ENCODE results near the gene UBE2R2. TPM values are rescaled to one million over a fixed set of nuclear protein-coding genes. Genes with fewer than 3 reads are reported as not detected.
"Not testable (repeated sequence)": the region's sequence is repeated elsewhere in the genome, so short reads cannot be mapped to it uniquely, and the experiment has no call there.

The UBE2R2 gene
- total RNA-seq, 2 experiments from 2014 or later, result 46.7 to 47.4 TPM

DNA sequence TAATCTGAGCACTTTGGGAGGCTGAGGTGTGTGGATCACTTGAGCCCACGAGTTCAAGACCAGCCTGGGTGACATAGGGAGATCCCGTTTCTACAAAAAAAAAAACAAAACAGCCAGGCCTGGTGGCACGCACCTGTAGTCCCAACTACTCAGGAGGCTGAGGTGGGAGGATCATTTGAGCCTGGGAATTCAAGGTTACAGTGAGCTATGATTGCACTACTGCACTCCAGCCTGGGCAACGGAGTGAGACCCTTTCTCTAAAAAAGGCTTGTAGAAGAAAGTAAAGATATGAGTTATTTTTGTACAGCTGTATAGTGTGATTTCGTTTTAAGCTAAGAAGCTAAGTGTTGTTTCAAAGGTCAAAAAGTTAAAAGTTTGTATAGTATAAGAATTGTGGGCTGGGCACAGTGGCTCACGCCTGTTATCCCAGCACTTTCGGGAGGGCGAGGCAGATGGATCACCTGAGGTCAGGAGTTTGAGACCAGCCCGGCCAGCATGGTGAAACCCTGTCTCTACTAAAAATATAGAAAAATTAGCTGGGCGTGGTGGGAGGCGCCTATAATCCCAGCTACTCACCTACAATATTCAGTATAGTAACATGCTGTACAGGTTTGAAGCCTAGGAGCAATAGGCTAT lies 18.8 kb downstream of the UBE2R2 start:
- Mint-ChIP-seq H3K27me3 (no peaks in the 10 kb centered on the region), H3K4me1 (ENCODE audit: low read depth) (peaks cover 39% of the 10 kb centered on the region), H3K36me3 (ENCODE audit: low read depth) (peaks cover 16% of the 10 kb centered on the region), H3K9me3 (no peaks in the 10 kb centered on the region), H3K27ac (peak overlapping the region; percentile 25), H3K4me3 (no peak overlapping the region)
- intact Hi-C loops (cut with micrococcal nuclease), result no loop called here
- POLR2A ChIA-PET, result interaction anchor here (1.0 to 1.6 kb wide), 2 partner anchors 12 to 18 kb away, joined by 3 to 8 read pairs; no protein-coding TSS in a partner anchor
- CTCF ChIA-PET, result interaction anchor here (1.0 to 1.2 kb wide), 4 partner anchors 15 to 22 kb away, joined by 3 to 4 read pairs (median 3); no protein-coding TSS in a partner anchor
- DNase-seq, result no peak
- TF ChIP-seq, protein P1, sequence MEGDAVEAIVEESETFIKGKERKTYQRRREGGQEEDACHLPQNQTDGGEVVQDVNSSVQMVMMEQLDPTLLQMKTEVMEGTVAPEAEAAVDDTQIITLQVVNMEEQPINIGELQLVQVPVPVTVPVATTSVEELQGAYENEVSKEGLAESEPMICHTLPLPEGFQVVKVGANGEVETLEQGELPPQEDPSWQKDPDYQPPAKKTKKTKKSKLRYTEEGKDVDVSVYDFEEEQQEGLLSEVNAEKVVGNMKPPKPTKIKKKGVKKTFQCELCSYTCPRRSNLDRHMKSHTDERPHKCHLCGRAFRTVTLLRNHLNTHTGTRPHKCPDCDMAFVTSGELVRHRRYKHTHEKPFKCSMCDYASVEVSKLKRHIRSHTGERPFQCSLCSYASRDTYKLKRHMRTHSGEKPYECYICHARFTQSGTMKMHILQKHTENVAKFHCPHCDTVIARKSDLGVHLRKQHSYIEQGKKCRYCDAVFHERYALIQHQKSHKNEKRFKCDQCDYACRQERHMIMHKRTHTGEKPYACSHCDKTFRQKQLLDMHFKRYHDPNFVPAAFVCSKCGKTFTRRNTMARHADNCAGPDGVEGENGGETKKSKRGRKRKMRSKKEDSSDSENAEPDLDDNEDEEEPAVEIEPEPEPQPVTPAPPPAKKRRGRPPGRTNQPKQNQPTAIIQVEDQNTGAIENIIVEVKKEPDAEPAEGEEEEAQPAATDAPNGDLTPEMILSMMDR (IDR thresholded peaks at IDR 0.05), result no peak
- peak; percentile 14 for ATAC-seq

DNA sequence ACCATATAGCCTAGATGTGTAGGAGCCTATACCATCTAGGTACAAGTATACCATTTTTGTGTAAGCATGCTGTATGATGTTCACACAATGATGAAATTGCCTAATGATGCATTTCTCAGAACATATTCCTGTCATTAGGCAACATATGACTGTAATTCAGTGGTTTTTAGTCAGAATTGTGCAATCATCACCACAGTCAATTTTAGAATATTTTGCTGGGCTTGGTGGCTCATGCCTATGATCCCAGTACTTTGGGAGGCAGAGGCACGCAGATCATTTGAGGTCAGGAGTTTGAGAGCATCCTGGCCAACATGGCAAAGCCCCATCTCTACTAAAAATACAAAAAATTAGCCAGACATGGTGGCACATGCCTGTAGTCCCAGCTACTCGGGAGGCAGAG lies 19.3 kb downstream of the UBE2R2 start:
- H3K9me3 Mint-ChIP-seq; H3K27ac Mint-ChIP-seq; H3K27me3 Mint-ChIP-seq; intact Hi-C loops (cut with micrococcal nuclease); H3K4me3 Mint-ChIP-seq; DNase-seq: not testable (repeated sequence)
- CTCF ChIA-PET, result interaction anchor here (1.0 to 1.2 kb wide), 4 partner anchors 16 to 23 kb away, joined by 3 to 4 read pairs (median 3); no protein-coding TSS in a partner anchor
- Mint-ChIP-seq H3K4me1 (ENCODE audit: low read depth) (peaks cover 40% of the 10 kb centered on the region), H3K36me3 (ENCODE audit: low read depth) (peaks cover 16% of the 10 kb centered on the region)
- ATAC-seq, result peak; percentile 85
- POLR2A ChIA-PET, result interaction anchor here (1.0 kb wide), 1 partner anchor 12 kb away, joined by 3 read pairs; no protein-coding TSS in a partner anchor

DNA sequence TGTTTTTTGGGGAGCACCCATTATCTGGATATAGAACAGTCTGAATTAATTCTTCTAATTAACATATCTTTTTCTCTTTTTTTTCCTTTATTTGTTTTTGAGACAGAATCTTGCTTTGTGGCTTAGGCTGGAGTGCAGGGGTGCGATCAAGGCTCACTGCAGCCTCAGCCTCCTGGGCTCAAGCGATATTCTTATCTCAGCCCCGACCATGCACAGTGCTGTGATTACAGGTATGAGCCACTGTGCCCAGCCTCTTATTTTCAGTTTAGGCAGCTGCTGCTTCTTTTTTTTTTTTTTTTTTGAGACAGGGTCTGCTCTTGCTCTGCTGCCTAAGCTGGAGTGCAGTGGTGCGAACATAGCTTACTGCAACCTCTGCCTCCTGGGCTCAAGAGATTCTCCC lies 20.2 kb downstream of the UBE2R2 start:
- TF ChIP-seq, protein P1 (IDR thresholded peaks at IDR 0.05), result no peak
- intact Hi-C loops (cut with micrococcal nuclease), result no loop called here
- Mint-ChIP-seq H3K4me1 (ENCODE audit: low read depth) (peaks cover 43% of the 10 kb centered on the region), H3K36me3 (ENCODE audit: low read depth) (peaks cover 16% of the 10 kb centered on the region), H3K4me3 (no peak overlapping the region), H3K9me3 (no peaks in the 10 kb centered on the region), H3K27ac (no peak overlapping the region), H3K27me3 (no peaks in the 10 kb centered on the region)
- POLR2A ChIA-PET, result no interaction called here
- DNase-seq (no peak), ATAC-seq (no peak)
- CTCF ChIA-PET, result interaction anchor here (0.6 to 1.7 kb wide), 3 partner anchors 10 to 58 kb away, joined by 3 to 6 read pairs (median 4); no protein-coding TSS in a partner anchor

DNA sequence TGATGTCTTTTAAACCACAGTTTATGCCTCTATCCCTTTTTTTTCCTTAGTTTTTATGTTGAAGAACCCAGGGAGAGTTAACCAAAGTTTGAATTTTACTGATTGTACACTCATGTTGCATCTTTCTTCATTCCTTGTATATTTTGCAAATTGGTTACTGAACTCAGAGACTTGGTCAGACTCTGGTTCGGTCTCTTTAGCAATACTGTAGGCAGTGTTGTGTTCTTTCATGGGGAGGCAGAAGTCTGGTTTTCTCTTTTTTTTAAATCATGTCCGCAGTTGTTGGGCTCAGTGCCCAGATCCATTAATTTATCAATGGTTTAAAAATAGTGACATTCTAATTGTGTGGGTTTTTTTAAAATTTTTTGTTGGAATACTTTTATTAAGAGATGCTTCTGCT lies 23.4 kb downstream of the UBE2R2 start:
- Mint-ChIP-seq H3K27me3 (no peaks in the 10 kb centered on the region), H3K4me3 (no peak overlapping the region), H3K9me3 (no peaks in the 10 kb centered on the region), H3K27ac (no peak overlapping the region), H3K4me1 (ENCODE audit: low read depth) (peaks cover 38% of the 10 kb centered on the region), H3K36me3 (ENCODE audit: low read depth) (peaks cover 15% of the 10 kb centered on the region)
- CTCF ChIA-PET, result interaction anchor here (1.2 kb wide), 1 partner anchor 27 kb away, joined by 7 read pairs; no protein-coding TSS in a partner anchor
- DNase-seq (no peak), ATAC-seq (no peak)
- POLR2A ChIA-PET, result interaction anchor here (1.0 kb wide), 1 partner anchor 26 kb away, joined by 3 read pairs; no protein-coding TSS in a partner anchor
- TF ChIP-seq, protein P1 (IDR thresholded peaks at IDR 0.05), result no peak
- intact Hi-C loops (cut with micrococcal nuclease), result no loop called here

DNA sequence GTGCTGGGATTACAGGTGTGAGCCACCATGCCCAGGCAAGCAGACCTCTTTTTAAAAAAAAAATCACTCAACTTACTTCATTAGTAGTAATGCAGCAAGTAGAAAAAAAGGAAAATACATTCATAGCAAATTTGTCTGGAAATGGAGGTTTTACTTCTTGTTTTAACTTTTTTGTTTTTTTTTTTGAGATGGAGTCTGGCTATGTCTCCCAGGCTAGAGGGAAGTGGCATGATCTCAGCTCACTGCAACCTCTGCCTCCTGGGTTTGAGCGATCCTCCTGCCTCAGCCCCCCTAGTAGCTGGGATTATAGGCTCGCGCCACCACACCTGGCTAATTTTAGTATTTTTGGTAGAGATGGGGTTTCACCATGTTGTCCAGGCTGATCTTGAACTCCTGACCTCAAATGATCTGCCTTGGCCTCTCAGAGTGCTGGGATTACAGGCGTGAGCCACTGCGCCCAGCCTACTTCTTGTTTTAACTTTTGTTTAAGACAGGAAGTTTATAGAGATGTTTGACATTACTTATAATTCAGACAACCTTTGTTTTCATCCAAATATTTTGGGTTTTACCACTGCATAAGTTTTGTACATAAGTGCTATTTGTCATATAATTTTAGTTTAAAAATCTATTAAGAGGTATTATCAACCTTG lies 26.5 kb downstream of the UBE2R2 start:
- no peak for DNase-seq
- Mint-ChIP-seq H3K9me3 (no peaks in the 10 kb centered on the region), H3K27ac (no peak overlapping the region), H3K4me3 (no peak overlapping the region), H3K4me1 (ENCODE audit: low read depth) (peaks cover 31% of the 10 kb centered on the region), H3K36me3 (ENCODE audit: low read depth) (peaks cover 10% of the 10 kb centered on the region), H3K27me3 (no peaks in the 10 kb centered on the region)
- CTCF ChIA-PET, result interaction anchor here (0.9 to 1.9 kb wide), 5 partner anchors 16 to 122 kb away, joined by 3 to 10 read pairs (median 3); no protein-coding TSS in a partner anchor
- intact Hi-C loops (cut with micrococcal nuclease), result no loop called here
- TF ChIP-seq, protein P1 (IDR thresholded peaks at IDR 0.05), result no peak
- ATAC-seq, result no peak
- POLR2A ChIA-PET, result no interaction called here
